HFF-Myc (cell line): ENCODE data around the gene CRELD2.
"Not testable (repeated sequence)": the region's sequence is repeated elsewhere in the genome, so short reads cannot be mapped to it uniquely, and the experiment has no call there.

Source experiments
- DNase-seq: peaks from one replicate; pipeline ENCODE4 v3.0.0-alpha.2; 2011; ENCODE audit warnings: low read depth; ENCODE audit errors: extremely low read depth
- H3K4me3 ChIP-seq: replicated peaks from 2 replicates; pipeline ENCODE4 v1.5.1; 2011; ENCODE audit warnings: low read depth, mild to moderate bottlenecking, control low read depth, low read length
- CTCF ChIP-seq: IDR thresholded peaks from 2 replicates; pipeline ENCODE4 v1.5.1; 2012; ENCODE audit warnings: mild to moderate bottlenecking, low read depth, low read length, control low read depth; ENCODE audit errors: missing control alignments

The CRELD2 gene

GRCh38 chr22:49938565-49939136, 20.2 kb downstream of the CRELD2 start:
- DNase-seq, result no peak
- H3K4me3 ChIP-seq, result no peak overlapping the region
- TF ChIP-seq CTCF, result no peak

GRCh38 chr22:49941507-49942316, 23.3 kb downstream of the CRELD2 start:
- no peak overlapping the region for H3K4me3 ChIP-seq
- no peak for TF ChIP-seq CTCF
- no peak for DNase-seq

GRCh38 chr22:49942565-49943404, 24.4 kb downstream of the CRELD2 start:
- TF ChIP-seq CTCF, result no peak
- no peak for DNase-seq

GRCh38 chr22:49943405-49943765, 25.0 kb downstream of the CRELD2 start:
- TF ChIP-seq CTCF, result no peak
- no peak overlapping the region for H3K4me3 ChIP-seq
- no peak for DNase-seq

More at GRCh38 chr22:49942565-49943404, 24.4 kb downstream of the CRELD2 start:
- no peak overlapping the region for H3K4me3 ChIP-seq

- H3K4me3 ChIP-seq, result no peak overlapping the region
- no peak for DNase-seq
- TF ChIP-seq CTCF, result no peak
These were observed 25.5 kb downstream of the CRELD2 start for GRCh38 chr22:49943771-49944398.

GRCh38 chr22:49944399-49944891, 26.0 kb downstream of the CRELD2 start:
- TF ChIP-seq CTCF, result no peak
- H3K4me3 ChIP-seq, result no peak overlapping the region
- DNase-seq, result no peak

GRCh38 chr22:49945042-49945794, 26.8 kb downstream of the CRELD2 start:
- H3K4me3 ChIP-seq, DNase-seq: not testable (repeated sequence)
